ENCODE measurements around the gene HNMT.

Gene HNMT

DNA sequence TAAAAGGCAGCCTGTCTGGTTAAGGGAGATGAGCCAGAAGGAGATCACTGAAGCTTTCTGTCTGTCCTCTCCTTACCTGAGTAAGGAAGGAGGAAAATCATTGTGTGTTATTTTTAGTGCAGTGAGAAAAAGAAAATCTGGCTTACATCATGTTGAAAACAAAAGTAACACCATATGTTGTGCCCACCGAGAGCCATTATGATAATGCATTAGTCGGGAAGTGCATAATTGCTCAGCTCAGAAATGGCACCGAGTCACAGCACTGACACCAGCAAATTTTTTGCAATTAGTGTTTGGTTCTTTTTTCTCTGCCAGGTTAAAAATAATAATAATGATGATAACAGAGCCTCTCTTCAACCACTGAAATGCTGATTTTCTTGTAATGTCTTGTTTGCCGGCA, 46.6 kb downstream of the HNMT start:
- TF ChIP-seq, protein P1, sequence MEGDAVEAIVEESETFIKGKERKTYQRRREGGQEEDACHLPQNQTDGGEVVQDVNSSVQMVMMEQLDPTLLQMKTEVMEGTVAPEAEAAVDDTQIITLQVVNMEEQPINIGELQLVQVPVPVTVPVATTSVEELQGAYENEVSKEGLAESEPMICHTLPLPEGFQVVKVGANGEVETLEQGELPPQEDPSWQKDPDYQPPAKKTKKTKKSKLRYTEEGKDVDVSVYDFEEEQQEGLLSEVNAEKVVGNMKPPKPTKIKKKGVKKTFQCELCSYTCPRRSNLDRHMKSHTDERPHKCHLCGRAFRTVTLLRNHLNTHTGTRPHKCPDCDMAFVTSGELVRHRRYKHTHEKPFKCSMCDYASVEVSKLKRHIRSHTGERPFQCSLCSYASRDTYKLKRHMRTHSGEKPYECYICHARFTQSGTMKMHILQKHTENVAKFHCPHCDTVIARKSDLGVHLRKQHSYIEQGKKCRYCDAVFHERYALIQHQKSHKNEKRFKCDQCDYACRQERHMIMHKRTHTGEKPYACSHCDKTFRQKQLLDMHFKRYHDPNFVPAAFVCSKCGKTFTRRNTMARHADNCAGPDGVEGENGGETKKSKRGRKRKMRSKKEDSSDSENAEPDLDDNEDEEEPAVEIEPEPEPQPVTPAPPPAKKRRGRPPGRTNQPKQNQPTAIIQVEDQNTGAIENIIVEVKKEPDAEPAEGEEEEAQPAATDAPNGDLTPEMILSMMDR (conservative IDR thresholded peaks at IDR 0.05; ENCODE audit: low read length) = no peak
- H3K4me3 ChIP-seq (ENCODE audit: low read length) = no peak overlapping the region
- DNase-seq (ENCODE audit: low read depth) = no peak

DNA sequence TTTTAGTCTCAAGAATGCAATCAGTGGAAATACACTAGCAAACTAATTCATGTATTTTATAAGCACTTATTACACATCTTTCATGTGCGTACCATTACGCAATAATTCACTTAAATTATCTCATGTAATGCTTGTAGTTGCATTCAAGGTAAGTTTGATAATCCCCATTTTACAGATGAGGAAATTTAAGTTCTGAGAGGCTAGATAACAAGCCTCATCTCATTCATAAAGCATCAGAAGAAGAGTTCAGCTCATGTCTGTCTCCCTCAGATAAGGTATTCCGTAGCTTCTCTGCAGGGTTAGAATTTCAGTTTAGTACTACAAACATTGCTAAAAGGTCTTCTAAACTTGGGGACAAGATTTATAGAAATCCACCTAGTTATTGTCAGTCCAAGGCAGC, 47.8 kb downstream of the HNMT start:
- H3K4me3 ChIP-seq (ENCODE audit: low read length) = no peak overlapping the region
- no peak for DNase-seq (ENCODE audit: low read depth)
- TF ChIP-seq, protein P1 (conservative IDR thresholded peaks at IDR 0.05; ENCODE audit: low read length) = no peak

DNA sequence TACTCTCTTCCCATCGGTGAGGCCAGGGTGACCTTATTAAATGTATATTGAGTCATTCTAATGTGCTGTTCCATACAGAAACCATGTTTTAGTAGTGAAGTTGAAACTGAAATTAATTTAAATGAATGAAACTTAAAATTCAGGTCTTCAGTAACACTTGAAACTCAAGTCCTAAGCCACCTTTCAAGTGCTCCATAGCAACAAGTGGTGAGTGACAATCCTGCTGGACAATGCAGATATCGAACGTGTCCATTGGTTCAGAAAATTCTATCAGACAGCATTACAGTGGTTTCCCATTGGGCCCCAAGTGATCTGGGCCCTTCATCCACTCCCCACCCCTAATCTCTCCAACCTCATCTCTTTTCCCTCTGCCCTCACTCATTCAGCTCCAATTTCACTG, 48.7 kb downstream of the HNMT start:
- DNase-seq (ENCODE audit: low read depth) = no peak
- no peak overlapping the region for H3K4me3 ChIP-seq (ENCODE audit: low read length)
- TF ChIP-seq, protein P1 (conservative IDR thresholded peaks at IDR 0.05; ENCODE audit: low read length) = no peak

DNA sequence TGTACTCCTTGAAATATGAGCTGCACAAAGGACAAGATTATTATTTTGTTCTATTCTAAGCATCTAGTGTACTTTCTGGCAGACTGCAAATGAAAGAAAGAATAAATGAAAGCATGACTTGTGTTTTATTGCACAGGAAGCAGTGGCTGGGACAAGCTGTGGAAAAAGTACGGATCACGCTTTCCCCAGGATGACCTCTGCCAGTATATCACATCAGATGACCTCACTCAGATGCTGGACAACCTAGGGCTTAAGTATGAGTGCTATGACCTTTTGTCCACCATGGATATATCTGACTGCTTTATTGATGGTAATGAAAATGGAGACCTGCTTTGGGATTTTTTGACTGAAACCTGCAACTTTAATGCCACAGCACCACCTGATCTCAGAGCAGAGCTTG, 49.4 kb downstream of the HNMT start:
- no peak for DNase-seq (ENCODE audit: low read depth)
- no peak overlapping the region for H3K4me3 ChIP-seq (ENCODE audit: low read length)
- TF ChIP-seq, protein P1 (conservative IDR thresholded peaks at IDR 0.05; ENCODE audit: low read length) = no peak

DNA sequence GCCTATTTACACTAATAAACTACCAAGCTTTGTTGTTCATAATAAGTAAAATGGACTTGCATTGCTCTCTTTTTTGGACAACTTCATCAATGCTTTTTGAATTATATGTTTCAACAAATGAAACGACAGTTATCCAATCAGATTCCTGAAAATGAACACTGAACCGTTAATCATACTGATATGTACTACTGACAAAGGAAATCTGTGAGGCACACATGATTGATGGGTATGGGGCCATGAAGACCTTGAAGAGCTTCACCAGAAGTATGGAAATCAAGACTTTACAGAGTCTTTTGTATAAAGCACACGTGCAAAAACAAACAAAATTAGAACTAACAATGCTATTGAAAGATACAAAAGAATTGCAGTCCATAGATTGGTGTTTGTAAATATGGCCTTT, 51.2 kb downstream of the HNMT start:
- H3K4me3 ChIP-seq (ENCODE audit: low read length) = no peak overlapping the region

DNA sequence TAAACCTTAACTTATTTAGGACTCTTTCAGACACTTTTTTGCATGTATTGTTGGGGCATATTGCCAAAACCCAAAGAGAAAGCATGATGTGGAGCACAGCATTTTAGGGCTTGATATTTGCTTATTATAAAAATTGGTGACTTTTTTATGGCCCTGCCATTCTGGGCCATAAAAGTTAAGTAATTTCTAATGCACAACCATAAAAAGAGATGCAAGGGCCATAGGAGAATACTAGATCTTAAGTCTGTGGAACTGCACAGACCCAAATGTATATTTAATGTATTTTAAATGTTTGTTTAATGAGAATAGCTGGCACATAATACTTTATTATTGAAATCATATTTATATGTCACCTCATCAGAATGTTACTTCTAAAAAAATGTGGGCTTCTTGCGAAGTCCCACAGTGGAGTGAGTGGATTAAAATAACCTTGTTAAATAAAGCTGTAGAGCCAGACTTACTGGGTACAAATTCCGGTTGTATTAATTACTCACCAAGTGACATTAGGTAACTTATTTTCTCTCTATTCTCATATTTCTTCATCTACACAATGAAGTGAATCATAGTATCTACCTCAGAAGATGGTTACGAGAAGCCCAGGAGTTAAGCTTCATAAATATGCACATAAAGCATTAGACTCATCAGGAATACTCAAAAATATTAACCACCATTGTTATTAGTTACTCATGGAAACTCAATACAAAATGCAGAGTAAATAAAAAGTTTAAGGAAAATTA, 52.2 kb downstream of the HNMT start:
- H3K4me3 ChIP-seq (ENCODE audit: low read length) = no peak overlapping the region
- TF ChIP-seq, protein P1 (conservative IDR thresholded peaks at IDR 0.05; ENCODE audit: low read length) = no peak
- no peak for DNase-seq (ENCODE audit: low read depth)

More for the DNA sequence above, 51.2 kb downstream of the HNMT start:
- no peak for DNase-seq (ENCODE audit: low read depth)
- TF ChIP-seq, protein P1 (conservative IDR thresholded peaks at IDR 0.05; ENCODE audit: low read length) = no peak

DNA sequence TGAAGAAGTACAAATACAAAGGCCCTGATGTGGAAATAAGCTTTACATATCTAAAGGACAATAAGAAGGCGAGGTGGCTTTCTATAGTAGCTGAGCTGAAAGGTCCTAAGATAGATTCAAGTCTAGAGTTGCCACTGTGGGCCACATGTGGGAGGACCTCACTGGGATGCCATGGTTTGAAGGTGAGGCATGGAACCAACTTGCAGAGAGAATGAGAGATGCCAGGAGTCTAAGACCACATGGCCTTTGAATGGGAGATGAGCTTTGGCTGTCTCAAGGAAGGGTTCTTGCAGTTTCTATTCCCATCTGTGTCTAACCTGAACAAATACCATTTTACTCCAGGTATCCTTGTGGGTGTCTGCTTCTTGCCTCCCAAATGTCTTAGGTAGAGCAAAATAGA, 53.6 kb downstream of the HNMT start:
- H3K4me3 ChIP-seq (ENCODE audit: low read length) = no peak overlapping the region
- no peak for DNase-seq (ENCODE audit: low read depth)
- TF ChIP-seq, protein P1 (conservative IDR thresholded peaks at IDR 0.05; ENCODE audit: low read length) = no peak
